ACHN (cell line): ENCODE results near the gene GRK5.
A peak's percentile ranks its signal among the peaks of the same experiment; 100 is the strongest.

ENCODE experiments used
- DNase-seq: peaks from one replicate; pipeline ENCODE4 v3.0.0-alpha.2; 2015
- in situ Hi-C: cut with HindIII; loops from 2 replicates; pipeline ENCODE4 v1.10.0; 2017; ENCODE audit warnings: low sequenced_read_pairs, low pct_ligation_motif_present, low pct_unique_long_range_greater_than_20kb

GRK5 gene

GRCh38 chr10:119443970-119444660, 236.7 kb downstream of the GRK5 start:
- DNase-seq, result no peak
- in situ Hi-C loops, result no loop called here

- DNase-seq, result no peak
- in situ Hi-C loops, result no loop called here
Measured at GRCh38 chr10:119444866-119445265, 237.5 kb downstream of the GRK5 start.

GRCh38 chr10:119445311-119445934, 238.1 kb downstream of the GRK5 start:
- peak; percentile 79 for DNase-seq

GRCh38 chr10:119445935-119446317, 238.6 kb downstream of the GRK5 start:
- in situ Hi-C loops, result no loop called here
- no peak for DNase-seq

More at GRCh38 chr10:119445311-119445934, 238.1 kb downstream of the GRK5 start:
- in situ Hi-C loops, result no loop called here

- no peak for DNase-seq
- in situ Hi-C loops, result no loop called here
Measured at GRCh38 chr10:119446441-119447277, 239.3 kb downstream of the GRK5 start.

GRCh38 chr10:119447421-119447820, 240.1 kb downstream of the GRK5 start:
- no peak for DNase-seq
- in situ Hi-C loops, result no loop called here

- DNase-seq, result no peak
- in situ Hi-C loops, result no loop called here
Measured at GRCh38 chr10:119447823-119448546, 240.6 kb downstream of the GRK5 start.

- in situ Hi-C loops, result no loop called here
- DNase-seq, result no peak
Measured at GRCh38 chr10:119448628-119449584, 241.5 kb downstream of the GRK5 start.

- in situ Hi-C loops, result no loop called here
Measured at GRCh38 chr10:119449760-119450461, 242.5 kb downstream of the GRK5 start.

GRCh38 chr10:119450606-119451299, 243.4 kb downstream of the GRK5 start:
- peak; percentile 40 for DNase-seq
- in situ Hi-C loops, result no loop called here

More at GRCh38 chr10:119449760-119450461, 242.5 kb downstream of the GRK5 start:
- peak; percentile 71 for DNase-seq

- in situ Hi-C loops, result no loop called here
- no peak for DNase-seq
Measured at GRCh38 chr10:119451300-119451896, 244.0 kb downstream of the GRK5 start.

GRCh38 chr10:119452396-119452795, 245.0 kb downstream of the GRK5 start:
- no peak for DNase-seq
- in situ Hi-C loops, result no loop called here

GRCh38 chr10:119453313-119453712, 245.9 kb downstream of the GRK5 start:
- no peak for DNase-seq

GRCh38 chr10:119454316-119454715, 246.9 kb downstream of the GRK5 start:
- in situ Hi-C loops, result no loop called here
- DNase-seq, result no peak

More at GRCh38 chr10:119453313-119453712, 245.9 kb downstream of the GRK5 start:
- in situ Hi-C loops, result no loop called here

- in situ Hi-C loops, result no loop called here
- no peak for DNase-seq
Measured at GRCh38 chr10:119454990-119455389, 247.6 kb downstream of the GRK5 start.
